GM19395 (cell line): ENCODE measurements around the gene PICALM.
A peak's percentile ranks its signal among the peaks of the same experiment; 100 is the strongest.

Experiments
- ATAC-seq: cut with Tn5 transposase; IDR thresholded peaks from one replicate; pipeline ENCODE4 v1.9.1; 2021; ENCODE audit warnings: mild to moderate bottlenecking, moderate library complexity; ENCODE audit not compliant: unreplicated experiment

The PICALM gene

DNA sequence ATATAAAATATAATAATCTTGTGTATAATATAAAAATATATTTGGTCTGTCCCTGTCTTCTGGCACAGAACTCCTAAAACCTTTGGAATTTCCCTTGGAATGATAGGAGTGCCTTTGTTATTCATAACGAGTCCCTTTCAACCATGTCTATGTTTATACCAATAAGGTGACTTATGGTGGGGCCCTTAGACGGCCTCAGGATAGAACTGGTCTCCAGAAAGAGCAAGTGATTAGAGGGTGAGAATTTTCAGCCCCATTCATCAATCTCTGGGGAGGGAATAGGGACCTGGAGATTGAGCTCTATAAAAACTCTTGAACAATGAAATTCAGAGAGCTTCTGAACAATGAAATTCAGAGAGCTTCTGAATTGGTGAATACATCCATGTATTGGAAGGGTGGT, 18.4 kb upstream of the PICALM start:
- no peak for ATAC-seq

DNA sequence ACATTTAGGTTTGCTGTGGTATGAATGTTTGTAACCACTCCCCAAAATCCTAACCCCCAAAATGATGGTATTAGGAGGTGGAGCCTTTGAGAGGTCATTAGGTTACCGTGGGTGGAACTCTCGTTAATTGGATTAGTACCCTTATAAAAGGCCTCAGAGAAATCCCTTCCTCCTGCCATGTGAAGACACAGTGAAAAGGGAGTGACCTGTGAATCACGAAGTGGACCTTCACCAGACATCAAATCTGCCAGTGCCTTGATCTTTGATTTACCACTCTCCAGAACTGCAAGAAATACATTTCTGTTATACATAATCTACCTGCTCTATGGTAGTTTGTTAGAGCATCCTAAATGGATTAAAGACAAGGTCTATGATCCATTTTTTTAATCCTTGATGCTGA, 12.6 kb upstream of the PICALM start:
- ATAC-seq: no peak

DNA sequence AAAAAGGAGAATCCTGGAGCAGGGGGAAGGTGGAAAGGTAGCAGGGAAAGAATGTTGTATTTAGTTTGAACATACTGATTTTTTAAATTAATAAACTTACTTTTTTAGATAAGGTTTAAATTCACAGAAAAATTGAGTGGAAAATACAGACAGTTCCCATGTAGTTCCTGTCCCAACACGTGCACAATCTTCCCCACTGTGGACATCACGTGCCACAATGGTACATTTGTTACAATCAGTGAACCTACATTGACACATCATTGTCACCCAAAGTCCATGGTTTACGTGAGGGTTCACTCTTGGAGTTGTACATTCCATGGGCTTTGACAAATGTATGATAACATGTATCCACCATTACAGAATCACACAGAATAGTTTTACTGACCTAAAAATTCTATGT, 10.5 kb upstream of the PICALM start:
- ATAC-seq: no peak

- ATAC-seq: no peak
Observed at GRCh38 chr11:86073948-86074347, 5.1 kb upstream of the PICALM start.

- ATAC-seq: no peak
Observed at GRCh38 chr11:86072211-86072610, 3.3 kb upstream of the PICALM start.

DNA sequence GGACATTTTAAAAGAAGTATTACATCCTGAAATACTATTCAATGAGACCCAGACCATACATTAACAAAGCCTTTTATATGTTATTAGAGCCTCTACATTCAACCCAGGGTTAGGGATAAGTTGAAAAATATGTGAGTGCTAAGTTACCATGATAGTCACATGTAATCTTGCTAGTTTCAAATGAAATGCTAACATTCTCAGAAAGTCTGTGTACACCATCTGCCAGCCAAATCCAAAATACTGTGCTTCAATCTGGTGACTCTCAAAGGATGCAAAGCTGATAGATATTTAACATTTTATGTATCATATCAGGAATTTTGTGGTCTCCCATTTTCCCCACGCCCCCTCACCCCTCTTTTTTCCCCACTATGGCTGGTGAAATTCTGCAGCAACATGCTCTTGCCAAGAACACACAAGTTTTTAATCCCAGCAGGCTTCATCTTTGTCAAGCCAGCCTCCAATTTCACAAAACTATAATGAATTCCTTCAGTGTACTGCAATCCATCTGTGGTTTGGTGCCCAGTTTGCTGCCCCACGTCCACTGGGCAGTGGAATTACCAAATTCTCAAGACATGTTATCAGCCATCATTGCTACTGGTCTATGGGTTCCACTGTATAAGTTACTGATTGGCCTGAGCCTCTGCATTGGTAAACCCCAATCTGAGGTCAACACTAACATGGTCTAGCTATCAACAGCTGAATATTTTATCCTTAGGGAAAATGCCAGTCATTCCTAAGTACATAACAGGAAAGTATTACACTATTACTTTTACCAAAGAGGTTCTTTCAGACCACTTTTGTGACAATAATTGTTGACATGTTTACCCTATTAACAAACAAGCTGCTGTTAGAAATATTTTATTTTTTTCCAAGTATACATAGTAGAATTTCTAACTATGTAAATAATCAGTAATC, 1.5 kb upstream of the PICALM start:
- no peak for ATAC-seq

DNA sequence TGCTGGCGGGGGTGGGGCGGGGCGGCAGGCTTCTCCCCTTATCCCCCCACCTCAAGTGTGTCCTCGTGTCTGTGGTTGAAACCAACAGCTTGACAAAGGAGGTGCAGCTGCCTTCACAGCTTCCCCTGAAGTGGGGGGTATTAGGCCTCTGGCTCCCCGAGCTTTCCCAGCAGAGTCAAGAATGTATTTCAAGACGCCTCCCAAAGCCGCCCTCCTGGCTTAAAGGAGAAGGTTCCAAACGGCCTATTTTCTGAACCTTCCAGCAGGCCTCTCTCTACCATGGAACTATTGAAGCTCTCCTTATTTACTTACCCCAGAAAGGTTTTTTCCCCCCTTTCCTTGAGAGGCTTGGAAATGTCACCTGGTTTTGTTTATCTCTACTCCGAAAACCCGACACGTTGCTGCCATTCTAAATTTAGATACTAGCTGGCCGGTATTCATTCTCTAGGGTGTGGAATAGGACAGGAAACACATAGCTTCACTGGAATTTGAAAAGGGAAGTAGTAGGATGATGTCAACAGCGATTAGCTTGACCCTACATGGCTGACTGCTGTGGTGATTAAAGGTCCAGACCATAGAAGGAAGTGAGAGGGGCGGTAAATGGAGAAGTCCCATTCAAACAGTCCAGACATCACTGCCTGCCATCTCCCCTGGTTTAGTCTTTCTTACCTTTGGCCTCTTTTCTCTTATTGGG, 671 bp upstream of the PICALM start:
- peak; percentile 67 for ATAC-seq

DNA sequence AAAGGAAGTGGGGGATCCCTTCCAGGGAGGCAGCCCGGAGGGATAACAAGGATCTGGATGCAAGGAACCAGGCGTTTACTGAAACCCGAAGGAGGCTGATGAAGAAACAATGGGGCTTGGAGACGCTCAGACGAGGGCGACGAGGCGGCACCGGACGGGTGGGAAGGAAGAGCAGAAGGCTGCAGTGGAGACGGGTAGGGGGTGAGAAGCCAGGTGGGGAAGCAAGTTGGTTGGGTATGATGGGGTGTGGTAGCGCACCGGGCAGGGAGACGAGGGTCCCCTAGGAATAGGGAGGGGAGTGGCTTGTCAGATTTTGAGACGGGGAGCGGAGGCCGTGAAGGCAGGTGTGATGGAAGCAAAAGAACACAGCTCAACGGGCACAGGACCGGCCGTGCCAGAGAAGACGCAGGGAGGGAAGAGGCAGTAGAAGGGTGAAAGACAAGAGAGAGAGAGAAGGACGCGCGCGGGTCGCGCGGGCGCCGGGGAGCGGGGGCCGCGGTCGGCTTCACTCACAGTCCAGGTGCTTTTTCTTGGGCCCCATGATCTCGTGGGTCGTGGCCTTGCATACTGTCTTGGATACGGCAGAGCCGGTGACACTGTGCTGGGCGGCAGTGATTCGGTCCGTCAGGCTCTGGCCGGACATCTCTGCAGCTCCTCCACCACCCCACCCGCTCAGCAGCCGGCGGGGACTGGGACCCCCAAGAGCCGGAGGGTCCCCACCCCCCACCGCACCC, 579 bp downstream of the PICALM start:
- peak; percentile 21 for ATAC-seq

- ATAC-seq: no peak
Observed at GRCh38 chr11:86067851-86068137, 1.1 kb downstream of the PICALM start.

- ATAC-seq: no peak
Observed at GRCh38 chr11:86067009-86067850, 1.7 kb downstream of the PICALM start.

DNA sequence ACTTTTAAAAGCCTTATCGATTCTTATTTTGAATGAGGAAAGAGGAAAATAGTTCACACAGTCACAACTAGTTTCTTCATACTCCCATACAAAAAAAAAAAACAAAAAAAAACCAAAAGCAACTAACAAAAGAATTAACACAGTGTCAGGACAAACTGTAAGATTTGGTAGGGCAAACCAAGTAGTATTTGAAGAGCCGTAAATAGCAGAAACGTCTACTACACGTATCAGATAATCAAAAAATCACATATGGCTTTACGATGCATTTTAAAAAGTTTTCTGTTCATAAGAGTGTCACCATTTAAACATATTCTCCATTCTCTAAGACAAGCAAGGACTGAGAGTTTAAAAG, 2.3 kb downstream of the PICALM start:
- ATAC-seq: no peak

DNA sequence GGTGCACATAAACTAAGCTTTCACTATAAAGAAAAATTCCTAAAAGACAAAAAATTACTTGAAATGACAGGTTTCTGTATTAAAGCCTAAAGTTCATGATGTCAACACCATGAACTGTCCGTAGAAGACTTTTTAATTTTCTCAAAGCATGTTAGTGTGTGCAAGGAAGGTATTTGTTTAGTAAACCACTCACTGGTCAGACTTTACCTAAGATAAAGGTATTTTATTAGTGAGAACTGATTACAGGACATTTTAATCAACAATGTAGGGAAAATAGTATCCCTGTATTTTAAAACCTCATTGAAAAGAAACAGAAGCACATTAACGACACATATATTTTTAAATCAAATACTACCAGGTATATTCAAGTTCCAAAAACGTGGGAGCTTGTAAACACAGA, 2.9 kb downstream of the PICALM start:
- no peak for ATAC-seq

DNA sequence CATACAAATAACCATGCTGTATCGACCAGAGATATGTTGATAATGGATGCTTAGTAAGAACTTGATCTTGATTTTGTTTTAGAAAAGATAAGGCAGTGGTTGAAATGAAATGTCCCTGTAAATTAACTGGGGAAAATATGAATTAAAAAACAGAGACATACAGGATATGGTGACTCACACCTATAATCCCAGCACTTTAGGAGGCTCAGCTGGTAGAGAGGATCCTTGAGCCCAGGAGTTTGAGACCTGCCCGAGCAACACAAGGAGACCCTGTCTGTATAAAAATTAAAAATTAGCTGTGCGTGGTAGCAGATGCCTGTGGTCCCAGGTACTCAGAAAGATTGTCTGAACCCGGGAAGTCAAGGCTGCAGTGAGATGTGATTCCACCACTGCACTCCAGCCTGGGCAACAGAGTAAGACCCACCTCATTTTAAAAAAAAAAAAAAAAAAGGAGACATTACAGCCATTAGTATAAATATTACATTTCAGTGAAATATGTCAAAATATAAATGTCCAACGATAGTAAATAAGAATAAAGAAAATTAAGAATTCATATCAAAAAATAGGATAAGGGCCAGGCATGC, 4.6 kb downstream of the PICALM start:
- ATAC-seq: no peak

- no peak for ATAC-seq
Observed at GRCh38 chr11:86063536-86063935, 5.3 kb downstream of the PICALM start.

- no peak for ATAC-seq
Observed at GRCh38 chr11:86062719-86063118, 6.2 kb downstream of the PICALM start.

DNA sequence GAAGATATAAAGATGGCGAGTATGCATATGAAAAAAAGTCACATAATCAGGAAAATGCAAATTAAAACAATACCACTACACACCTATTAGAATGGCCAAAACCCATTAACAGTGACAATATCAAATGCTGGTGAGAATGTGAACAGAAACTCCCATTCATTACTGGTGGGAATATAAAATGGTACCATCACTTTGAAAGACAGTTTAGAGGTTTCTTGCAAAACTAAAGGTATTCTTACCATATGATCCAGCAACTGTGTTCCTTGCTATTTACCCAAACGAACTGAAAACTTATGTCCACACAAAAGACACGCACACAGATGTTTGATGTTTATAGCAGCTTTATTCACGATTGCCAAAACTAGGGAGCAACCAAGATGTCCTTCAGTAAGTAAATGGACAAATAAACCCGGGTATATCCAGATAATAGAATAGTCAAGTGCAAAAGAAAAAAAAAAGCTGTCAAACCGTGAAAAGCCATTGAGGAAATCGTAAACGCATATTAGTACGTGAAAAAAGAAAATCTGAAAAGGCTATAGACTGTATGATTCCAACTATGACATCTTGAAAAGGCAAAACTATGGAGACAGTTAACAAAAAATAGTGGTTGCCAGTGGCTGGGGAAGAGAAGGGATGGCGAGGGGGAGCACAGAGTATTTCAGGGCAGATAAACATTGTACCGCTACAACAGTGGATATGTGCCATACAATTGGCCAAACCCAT, 7.2 kb downstream of the PICALM start:
- no peak for ATAC-seq

GRCh38 chr11:86060544-86060943, 8.3 kb downstream of the PICALM start:
- ATAC-seq: no peak

DNA sequence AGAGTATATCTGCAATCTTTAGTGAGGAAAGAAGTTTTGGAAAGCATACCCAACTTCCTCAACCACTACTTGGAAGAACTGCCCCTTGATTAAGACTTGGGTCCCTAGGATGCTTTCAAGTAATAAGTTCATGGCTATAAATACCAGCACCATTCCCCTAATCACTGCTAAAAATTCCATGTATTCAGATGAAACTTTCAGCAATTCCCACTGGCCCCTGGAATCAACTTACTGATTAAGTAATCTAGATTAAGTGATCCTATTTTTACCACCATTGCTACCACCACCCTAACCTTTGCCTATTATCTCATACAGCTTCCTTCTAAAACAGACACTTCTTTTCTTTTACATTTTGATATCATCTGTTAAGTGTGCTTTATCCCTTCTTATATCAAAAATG, 10.5 kb downstream of the PICALM start:
- ATAC-seq: no peak

DNA sequence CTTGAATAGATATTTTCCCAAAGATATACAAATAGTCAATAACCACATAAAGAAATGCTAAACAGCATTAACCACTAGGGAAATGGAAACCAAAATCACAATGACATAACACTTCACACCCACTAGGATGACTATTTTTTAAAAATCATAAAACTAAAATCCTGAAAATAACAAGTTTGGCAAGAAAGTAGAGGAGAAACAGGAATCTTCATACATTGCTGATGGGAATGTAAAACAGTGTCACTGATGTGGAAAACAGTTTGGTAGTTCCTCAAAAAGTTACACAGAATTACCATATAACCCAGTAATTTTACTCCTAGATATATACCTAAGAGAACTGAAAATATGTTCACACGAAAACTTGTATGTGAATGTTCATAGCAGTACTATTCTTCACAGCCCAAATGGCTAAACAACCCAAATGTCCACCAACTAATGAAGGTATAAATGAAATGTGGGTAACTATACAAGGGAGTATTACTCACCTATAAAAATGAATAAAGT, 12.5 kb downstream of the PICALM start:
- ATAC-seq: no peak
